GM10266 (cell line): Measurements from ENCODE around the gene DLGAP3.

Experiments used
- DNase-seq: peaks from one replicate; pipeline ENCODE4 v3.0.0; 2012; ENCODE audit errors: extremely low spot score
- TF ChIP-seq, protein P1 (sequence below): IDR thresholded peaks from 2 replicates; pipeline ENCODE4 v1.5.1; 2012; ENCODE audit warnings: mild to moderate bottlenecking, low read depth; ENCODE audit not compliant: control insufficient read depth, insufficient read depth; ENCODE audit errors: missing control alignments

DLGAP3 gene

GRCh38 chr1:34928066-34928696, 1.3 kb downstream of the DLGAP3 start:
- TF ChIP-seq, protein P1, sequence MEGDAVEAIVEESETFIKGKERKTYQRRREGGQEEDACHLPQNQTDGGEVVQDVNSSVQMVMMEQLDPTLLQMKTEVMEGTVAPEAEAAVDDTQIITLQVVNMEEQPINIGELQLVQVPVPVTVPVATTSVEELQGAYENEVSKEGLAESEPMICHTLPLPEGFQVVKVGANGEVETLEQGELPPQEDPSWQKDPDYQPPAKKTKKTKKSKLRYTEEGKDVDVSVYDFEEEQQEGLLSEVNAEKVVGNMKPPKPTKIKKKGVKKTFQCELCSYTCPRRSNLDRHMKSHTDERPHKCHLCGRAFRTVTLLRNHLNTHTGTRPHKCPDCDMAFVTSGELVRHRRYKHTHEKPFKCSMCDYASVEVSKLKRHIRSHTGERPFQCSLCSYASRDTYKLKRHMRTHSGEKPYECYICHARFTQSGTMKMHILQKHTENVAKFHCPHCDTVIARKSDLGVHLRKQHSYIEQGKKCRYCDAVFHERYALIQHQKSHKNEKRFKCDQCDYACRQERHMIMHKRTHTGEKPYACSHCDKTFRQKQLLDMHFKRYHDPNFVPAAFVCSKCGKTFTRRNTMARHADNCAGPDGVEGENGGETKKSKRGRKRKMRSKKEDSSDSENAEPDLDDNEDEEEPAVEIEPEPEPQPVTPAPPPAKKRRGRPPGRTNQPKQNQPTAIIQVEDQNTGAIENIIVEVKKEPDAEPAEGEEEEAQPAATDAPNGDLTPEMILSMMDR, result no peak
- no peak for DNase-seq

DNA sequence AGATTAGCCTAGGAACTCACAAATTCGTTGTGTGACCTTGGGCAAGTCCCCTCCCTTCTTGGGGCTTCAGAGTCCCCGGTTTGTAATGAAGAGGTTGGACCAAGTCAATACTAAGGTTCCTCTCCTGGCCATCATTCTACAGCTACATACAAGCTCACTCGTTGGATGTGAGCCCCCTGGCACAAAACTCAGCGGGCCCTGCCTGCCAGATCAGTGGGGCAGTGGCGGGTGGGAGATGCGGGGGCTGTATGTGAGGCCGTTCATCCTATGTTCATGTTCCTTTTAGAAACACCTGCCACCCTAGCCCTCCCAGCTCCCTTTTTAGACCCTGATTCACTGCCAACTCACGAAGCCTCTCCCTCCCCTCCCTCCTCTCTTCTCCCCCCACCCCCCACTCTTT, 2.1 kb downstream of the DLGAP3 start:
- TF ChIP-seq, protein P1, result no peak
- DNase-seq, result no peak

GRCh38 chr1:34926894-34927293, 2.6 kb downstream of the DLGAP3 start:
- no peak for DNase-seq

DNA sequence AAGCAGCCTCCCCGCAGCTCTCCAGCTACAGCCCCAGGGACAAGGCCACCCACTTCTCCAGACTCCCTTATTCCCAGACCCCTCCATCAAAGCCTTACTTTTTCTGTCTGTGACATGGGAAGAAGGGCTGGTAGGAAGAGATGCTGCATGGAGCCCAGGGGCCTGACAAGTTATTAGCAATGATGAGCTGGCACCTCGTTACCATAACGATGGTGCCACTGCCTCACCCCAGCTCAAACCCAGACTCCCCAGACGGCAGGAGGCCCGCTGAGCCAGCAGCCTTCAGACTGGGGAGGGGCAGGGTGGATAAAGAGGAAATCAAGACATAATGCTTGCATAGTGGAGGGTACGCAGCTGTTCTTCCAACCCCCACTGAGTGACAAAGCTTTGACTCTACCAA, 3.3 kb downstream of the DLGAP3 start:
- TF ChIP-seq, protein P1, result no peak
- no peak for DNase-seq

More at GRCh38 chr1:34926894-34927293, 2.6 kb downstream of the DLGAP3 start:
- TF ChIP-seq, protein P1, result no peak

GRCh38 chr1:34925730-34926129, 3.7 kb downstream of the DLGAP3 start:
- TF ChIP-seq, protein P1, result no peak
- no peak for DNase-seq

GRCh38 chr1:34924759-34925555, 4.5 kb downstream of the DLGAP3 start:
- TF ChIP-seq, protein P1, result no peak
- DNase-seq, result peak; percentile 86

DNA sequence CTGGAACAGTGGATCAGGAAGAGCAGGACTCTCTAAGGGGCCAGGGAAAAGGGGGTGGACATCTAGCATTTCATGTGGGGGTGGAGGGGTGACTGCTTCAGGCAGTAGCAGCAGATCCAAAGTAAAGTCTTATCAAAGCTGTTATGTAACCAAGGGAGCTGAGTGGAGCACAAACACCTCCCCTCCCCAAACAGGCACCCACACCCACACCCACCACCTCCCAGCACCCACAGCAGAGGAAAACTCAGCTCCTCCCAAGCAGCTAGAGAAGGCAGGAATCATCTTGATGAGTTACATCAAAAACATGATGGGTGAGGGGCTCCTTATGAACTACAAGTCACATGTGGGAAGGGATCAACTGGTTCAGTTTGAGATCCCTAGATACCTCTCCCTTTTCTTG, 6.0 kb downstream of the DLGAP3 start:
- TF ChIP-seq, protein P1, result no peak
- no peak for DNase-seq
